IMR-90 (cell line): ENCODE measurements around the gene CALN1. TPM values are rescaled to one million over a fixed set of nuclear protein-coding genes. Genes with fewer than 3 reads are reported as not detected.

Experiments used
- ATAC-seq: fragments of 200-7000 bp; cut with Tn5 transposase; 2 replicates; pipeline ENCODE4 v1.9.1; 2020; ENCODE audit warnings: low read depth, mild to moderate bottlenecking, moderate library complexity
- BruUV-seq: library from RNA; stranded (reverse); fragments of 400-500 nt; replicated peaks from 2 replicates; lab custom pipeline; 2021; lab: Mats Ljungman, UMichigan
- CTCF ChIA-PET: fragments of 300-600 bp; formaldehyde crosslinking; extraction: SDS; loops from one replicate; lab custom pipeline; 2021; ENCODE audit warnings: antibody characterized with exemption; lab: Yijun Ruan, JAX
- POLR2A ChIA-PET: fragments of 300-600 bp; sonication (Branson Sonifier 250); formaldehyde crosslinking; loops from one replicate; lab custom pipeline; 2022; ENCODE audit warnings: antibody characterized with exemption; ENCODE audit not compliant: unreplicated experiment; lab: Charles Lee
- DNase-seq: peaks from one replicate; pipeline ENCODE4 v3.0.0; 2013
- H2AFZ ChIP-seq: replicated peaks from 2 replicates; pipeline ENCODE3; 2013; ENCODE audit warnings: low read length, mild to moderate bottlenecking; ENCODE audit not compliant: poor library complexity
- H2AK5ac ChIP-seq: 2 replicates; pipeline ENCODE4 v1.6.1; 2013; ENCODE audit warnings: low read depth, low read length, inconsistent platforms
- H2AK9ac ChIP-seq: replicated peaks from 2 replicates; pipeline ENCODE3; 2013; ENCODE audit warnings: mild to moderate bottlenecking, low read depth, low read length, moderate library complexity; ENCODE audit not compliant: poor library complexity
- H2BK120ac ChIP-seq: 2 replicates; pipeline ENCODE4 v1.6.1; 2013; ENCODE audit warnings: low read depth, low read length, inconsistent platforms
- H2BK15ac ChIP-seq: 3 replicates; pipeline ENCODE4 v1.6.1; 2013; ENCODE audit warnings: low read depth, low read length, inconsistent platforms
- H2BK20ac ChIP-seq: 2 replicates; pipeline ENCODE4 v1.6.1; 2013; ENCODE audit warnings: low read depth, mild to moderate bottlenecking, inconsistent platforms, low read length, moderate library complexity
- H2BK5ac ChIP-seq: 2 replicates; pipeline ENCODE4 v1.6.1; 2013; ENCODE audit warnings: mild to moderate bottlenecking, low read depth, low read length, inconsistent platforms; ENCODE audit not compliant: poor library complexity, severe bottlenecking
- H3K14ac ChIP-seq: replicated peaks from 2 replicates; pipeline ENCODE4 v1.6.1; 2013; ENCODE audit warnings: low read depth, low read length, inconsistent platforms
- H3K18ac ChIP-seq: 2 replicates; pipeline ENCODE4 v1.6.1; 2013; ENCODE audit warnings: low read depth, low read length, control low read depth
- H3K23ac ChIP-seq: 2 replicates; pipeline ENCODE4 v1.6.1; 2013; ENCODE audit warnings: low read depth, low read length, inconsistent platforms
- H3K27ac ChIP-seq: 2 replicates; pipeline ENCODE4 v1.5.1; 2013; ENCODE audit warnings: mild to moderate bottlenecking, control low read depth, low read length; ENCODE audit not compliant: insufficient read depth
- H3K27me3 ChIP-seq: 2 replicates; pipeline ENCODE4 v1.6.1; 2013; ENCODE audit warnings: low read length; ENCODE audit not compliant: control insufficient read depth, insufficient read depth
- H3K36me3 ChIP-seq: 2 replicates; pipeline ENCODE4 v1.6.1; 2013; ENCODE audit warnings: low read length, mixed read lengths; ENCODE audit not compliant: control insufficient read depth, insufficient read depth
- H3K4ac ChIP-seq: 2 replicates; pipeline ENCODE4 v1.6.1; 2013; ENCODE audit warnings: low read depth, low read length, inconsistent platforms
- H3K4me1 ChIP-seq: 2 replicates; pipeline ENCODE4 v1.6.1; 2013; ENCODE audit warnings: low read length, mixed read lengths; ENCODE audit not compliant: control insufficient read depth, insufficient read depth
- H3K4me2 ChIP-seq: 2 replicates; pipeline ENCODE4 v1.6.1; 2013; ENCODE audit warnings: low read depth, mild to moderate bottlenecking, control low read depth, low read length, moderate library complexity
- H3K4me3 ChIP-seq: 2 replicates; pipeline ENCODE4 v1.5.1; 2013; ENCODE audit warnings: low read depth, mild to moderate bottlenecking, control low read depth, low read length, moderate library complexity; ENCODE audit not compliant: insufficient read depth
- H3K56ac ChIP-seq: 2 replicates; pipeline ENCODE4 v1.6.1; 2013; ENCODE audit warnings: low read length, inconsistent platforms; ENCODE audit not compliant: insufficient read depth; ENCODE audit errors: extremely low read depth
- H3K79me1 ChIP-seq, 2 experiments: 2 replicates each; pipeline ENCODE4 v1.6.1; 2013; ENCODE audit warnings: low read length in 2 of 2, inconsistent platforms in 1 of 2, low read depth in 1 of 2
- H3K9ac ChIP-seq: 2 replicates; pipeline ENCODE4 v1.6.1; 2013; ENCODE audit warnings: low read depth, low read length, control low read depth
- H3K9me1 ChIP-seq: 2 replicates; pipeline ENCODE4 v1.6.1; 2013; ENCODE audit warnings: low read length, inconsistent platforms; ENCODE audit not compliant: insufficient read depth
- H3K9me3 ChIP-seq: 2 replicates; pipeline ENCODE4 v1.6.1; 2013; ENCODE audit warnings: low read length; ENCODE audit not compliant: control insufficient read depth, insufficient read depth
- H4K20me1 ChIP-seq: 2 replicates; pipeline ENCODE4 v1.6.1; 2013; ENCODE audit warnings: low read length, inconsistent platforms; ENCODE audit not compliant: insufficient read depth
- H4K5ac ChIP-seq: 2 replicates; pipeline ENCODE4 v1.6.1; 2013; ENCODE audit warnings: mild to moderate bottlenecking, low read depth, low read length, control low read depth
- H4K8ac ChIP-seq, 2 experiments: 2 replicates each; pipeline ENCODE4 v1.6.1; 2013; ENCODE audit warnings: low read depth in 2 of 2, low read length in 2 of 2, control low read depth in 1 of 2, inconsistent platforms in 1 of 2
- H4K91ac ChIP-seq: 2 replicates; pipeline ENCODE4 v1.6.1; 2013; ENCODE audit warnings: low read depth, low read length, inconsistent platforms; ENCODE audit not compliant: insufficient read depth
- BHLHE40 ChIP-seq: fragments of 150-350 bp; IDR thresholded peaks from 2 replicates; pipeline ENCODE4 v1.6.1; 2016; ENCODE audit warnings: mild to moderate bottlenecking, low read depth, low read length
- CEBPB ChIP-seq: IDR thresholded peaks from 2 replicates; pipeline ENCODE4 v1.6.1; 2012; ENCODE audit warnings: low read depth, low read length, improper control_type of control experiment
- CHD1 ChIP-seq: IDR thresholded peaks from 2 replicates; pipeline ENCODE4 v1.6.1; 2012; ENCODE audit warnings: low read depth, low read length, improper control_type of control experiment
- CTCF ChIP-seq: conservative IDR thresholded peaks from 2 replicates; pipeline ENCODE4 v1.5.1; 2012; ENCODE audit warnings: mild to moderate bottlenecking, low read depth, low read length, improper control_type of control experiment
- FOS ChIP-seq: fragments of 150-350 bp; IDR thresholded peaks from 2 replicates; pipeline ENCODE4 v1.6.1; 2016; ENCODE audit warnings: low read depth, low read length
- MAFK ChIP-seq: IDR thresholded peaks from 2 replicates; pipeline ENCODE4 v1.6.1; 2012; ENCODE audit warnings: low read depth, low read length, improper control_type of control experiment
- MAZ ChIP-seq: IDR thresholded peaks from 2 replicates; pipeline ENCODE4 v1.6.1; 2012; ENCODE audit warnings: low read depth, mild to moderate bottlenecking, low read length, improper control_type of control experiment, moderate library complexity, borderline replicate concordance
- NFE2L2 ChIP-seq: fragments of 150-350 bp; IDR thresholded peaks from 2 replicates; pipeline ENCODE4 v1.6.1; 2016; ENCODE audit warnings: low read depth, mild to moderate bottlenecking, low read length
- RAD21 ChIP-seq: IDR thresholded peaks from 2 replicates; pipeline ENCODE4 v1.6.1; 2012; ENCODE audit warnings: low read length, improper control_type of control experiment
- RCOR1 ChIP-seq: IDR thresholded peaks from 2 replicates; pipeline ENCODE4 v1.6.1; 2012; ENCODE audit warnings: mild to moderate bottlenecking, low read length, improper control_type of control experiment; ENCODE audit not compliant: insufficient replicate concordance
- SMC3 ChIP-seq: fragments of 150-350 bp; IDR thresholded peaks from 2 replicates; pipeline ENCODE4 v1.6.1; 2016; ENCODE audit warnings: low read depth, mild to moderate bottlenecking, antibody characterized with exemption, low read length, moderate library complexity
- USF2 ChIP-seq: fragments of 150-350 bp; IDR thresholded peaks from 2 replicates; pipeline ENCODE4 v1.6.1; 2017; ENCODE audit warnings: mild to moderate bottlenecking, antibody characterized with exemption, low read length, low read depth
- WGBS, 2 experiments: methylation state at CpG; one replicate each; pipeline versions ENCODE4 v1.1.5 to v1.1.7; 2013; ENCODE audit warnings: missing lambda C conversion rate in 2 of 2; ENCODE audit not compliant: insufficient read length in 1 of 2; ENCODE audit errors: extremely low coverage in 2 of 2; 5-methylcytosine and 5-hydroxymethylcytosine counted together
- dilution Hi-C: fragments of 300-500 bp; cut with HindIII; formaldehyde crosslinking; loops from one replicate; pipeline ENCODE4 v1.14.3; 2018; ENCODE audit warnings: low sequenced_read_pairs; ENCODE audit not compliant: unreplicated experiment
- in situ Hi-C: fragments of 300-500 bp; cut with MboI; formaldehyde crosslinking; loops from 3 replicates; pipeline ENCODE4 v1.14.3; 2019; ENCODE audit warnings: low sequenced_read_pairs, inconsistent platforms, mixed read lengths
- intact Hi-C: fragments of 100-400 bp; cut with micrococcal nuclease; formaldehyde crosslinking; loops from 2 replicates; pipeline ENCODE4 v1.10.0; 2022
- polyA plus RNA-seq, 3 experiments: library from polyadenylated mRNA; depleted of rRNA; stranded (reverse); fragments of >200 nt; gene quantifications; 2 replicates each; pipeline ENCODE4 v1.2.3, GENCODE V29; 2012; ENCODE audit warnings: low replicate concordance in 1 of 3
- total RNA-seq: library from RNA; depleted of rRNA; stranded (reverse); fragments of >200 nt; gene quantifications from 2 replicates; pipeline ENCODE4 v1.2.3, GENCODE V29; 2012

Gene CALN1
- total and polyA plus RNA-seq, 2 of the 4 experiments (the other 2 are of a cell fraction) = not detected

- no peak overlapping the region for H2BK20ac ChIP-seq
- CTCF ChIA-PET = no interaction called here
- no TSS peak for BruUV-seq
Measured at GRCh38 chr7:72021716-72022115, 390.4 kb downstream of the CALN1 start.

More at GRCh38 chr7:72021716-72022115, 390.4 kb downstream of the CALN1 start:
- ATAC-seq (no peak), DNase-seq (no peak)
- POLR2A ChIA-PET = no interaction called here
- Histone ChIP-seq H2AK9ac (no peak overlapping the region), H3K18ac (no peak overlapping the region), H3K23ac (no peak overlapping the region), H4K8ac (no peak overlapping the region), H3K4me1 (no peaks in the 10 kb centered on the region), H2BK120ac (no peak overlapping the region), H3K56ac (no peak overlapping the region), H2AK5ac (no peak overlapping the region), H3K36me3 (no peaks in the 10 kb centered on the region), H3K27ac (no peak overlapping the region), H2BK15ac (no peak overlapping the region), H3K4ac (no peak overlapping the region), H4K5ac (no peak overlapping the region), H3K9me1 (no peaks in the 10 kb centered on the region), H3K9me3 (peaks cover 19% of the 10 kb centered on the region), H2AFZ (no peak overlapping the region), H4K20me1 (no peaks in the 10 kb centered on the region), H4K91ac (no peak overlapping the region), H3K79me1 (no peaks in the 10 kb centered on the region), H3K4me3 (no peak overlapping the region), H2BK5ac (no peak overlapping the region), H3K9ac (no peak overlapping the region), H3K27me3 (no peaks in the 10 kb centered on the region), H3K4me2 (no peak overlapping the region), H3K14ac (no peak overlapping the region)
- 16% methylated on average over 3 of the region's 3 CpGs; no CpG with 5 or more reads in 1 of the 2 experiments for WGBS, 2 experiments
- in situ Hi-C loops (no loop called here), dilution Hi-C loops (no loop called here), intact Hi-C loops (no loop called here)
- TF ChIP-seq MAFK = no peak
- TF ChIP-seq FOS = no peak
- TF ChIP-seq RAD21 = no peak
- TF ChIP-seq CHD1 = no peak
- no peak for TF ChIP-seq USF2
- no peak for TF ChIP-seq RCOR1
- TF ChIP-seq CEBPB = no peak
- no peak for TF ChIP-seq BHLHE40
- no peak for TF ChIP-seq SMC3
- TF ChIP-seq NFE2L2 = no peak
- TF ChIP-seq MAZ = no peak
- no peak for TF ChIP-seq CTCF
